HG02759 (cell line): ENCODE data around the gene IGSF9B.

ENCODE experiments used
- ATAC-seq: cut with Tn5 transposase; IDR thresholded peaks from one replicate; pipeline ENCODE4 v1.9.1; 2021; ENCODE audit warnings: mild to moderate bottlenecking, moderate library complexity; ENCODE audit not compliant: unreplicated experiment

The IGSF9B gene

GRCh38 chr11:133940034-133940433 is 16.7 kb downstream of the IGSF9B start:
- ATAC-seq = no peak

- ATAC-seq = no peak
These were observed 17.2 kb downstream of the IGSF9B start for GRCh38 chr11:133939558-133939957.

DNA sequence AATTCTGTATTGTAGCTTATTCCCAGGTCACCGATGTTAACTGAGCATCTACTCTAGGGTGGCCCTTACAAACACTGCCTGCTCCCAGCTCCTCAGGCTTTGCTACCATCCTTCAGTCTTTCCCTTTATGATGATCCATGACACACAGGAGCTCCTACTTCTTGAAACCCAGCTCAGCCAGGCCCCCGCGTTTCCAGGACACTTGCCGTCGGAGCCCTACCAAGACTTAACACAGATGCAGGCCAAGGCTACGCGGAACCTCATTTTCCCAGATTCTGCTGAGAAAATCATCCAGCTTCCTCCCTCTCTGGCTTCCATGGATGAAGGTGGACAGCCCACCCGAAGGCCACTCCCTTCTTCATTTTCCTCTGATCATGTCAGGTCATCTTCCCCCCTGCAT is 18.6 kb downstream of the IGSF9B start:
- ATAC-seq = no peak

DNA sequence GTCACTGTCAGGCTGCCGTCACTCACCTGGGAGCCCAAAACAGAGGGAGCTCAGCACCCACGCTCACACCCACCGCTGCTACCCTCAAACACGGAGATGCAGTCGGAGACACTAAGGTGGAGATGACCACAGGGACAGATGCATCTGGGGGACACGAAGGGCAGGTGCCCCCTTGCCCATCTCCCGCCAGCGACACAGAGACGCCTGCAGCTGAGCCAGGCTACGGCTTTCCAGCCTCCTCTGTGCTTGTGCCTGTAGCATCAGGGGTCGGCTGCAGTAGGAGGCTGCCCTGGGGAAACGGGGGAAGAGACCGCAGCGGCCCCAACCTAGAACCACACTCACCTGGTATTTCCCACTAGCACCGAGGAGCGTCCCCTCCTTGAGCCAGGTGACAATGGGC is 19.3 kb downstream of the IGSF9B start:
- no peak for ATAC-seq

DNA sequence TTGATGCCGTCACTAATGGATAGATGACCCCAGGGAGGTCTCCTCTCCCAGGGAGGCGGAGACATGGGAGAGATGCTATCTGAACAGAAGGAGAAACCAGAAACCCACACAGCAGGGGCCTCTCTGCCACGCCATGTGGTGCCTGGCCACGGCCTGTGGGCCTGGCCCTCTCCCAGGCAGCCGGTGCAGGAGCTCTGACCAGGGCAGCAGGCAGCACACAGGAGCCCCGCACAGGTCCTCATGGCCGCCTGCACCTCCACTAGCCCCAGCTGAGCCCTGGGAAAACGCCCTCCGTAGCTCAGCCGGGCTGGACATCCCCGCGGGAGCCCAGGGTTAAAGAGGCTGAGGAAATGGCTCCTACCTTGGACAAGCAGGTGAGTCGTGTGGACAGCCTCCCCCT is 19.8 kb downstream of the IGSF9B start:
- no peak for ATAC-seq

DNA sequence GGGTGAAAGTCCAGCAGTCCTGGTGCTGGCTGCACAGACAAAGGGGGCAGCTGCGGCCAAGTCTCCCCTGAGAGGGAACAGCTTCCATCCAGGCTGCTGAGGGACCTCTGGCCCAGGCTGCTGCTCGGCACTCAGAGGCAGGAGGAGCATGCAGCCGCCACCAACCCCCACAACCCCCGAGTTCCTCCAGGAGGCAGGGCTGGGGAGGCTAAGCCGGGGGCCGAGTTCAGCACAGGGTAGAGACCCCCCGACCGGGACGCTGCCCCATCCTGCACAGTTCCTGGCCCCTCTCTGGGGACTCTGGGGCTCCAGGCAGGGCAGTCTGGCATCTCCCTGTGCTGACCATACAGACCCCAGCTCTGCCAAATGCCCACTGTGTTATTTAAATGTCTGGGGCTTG is 20.2 kb downstream of the IGSF9B start:
- ATAC-seq = no peak

DNA sequence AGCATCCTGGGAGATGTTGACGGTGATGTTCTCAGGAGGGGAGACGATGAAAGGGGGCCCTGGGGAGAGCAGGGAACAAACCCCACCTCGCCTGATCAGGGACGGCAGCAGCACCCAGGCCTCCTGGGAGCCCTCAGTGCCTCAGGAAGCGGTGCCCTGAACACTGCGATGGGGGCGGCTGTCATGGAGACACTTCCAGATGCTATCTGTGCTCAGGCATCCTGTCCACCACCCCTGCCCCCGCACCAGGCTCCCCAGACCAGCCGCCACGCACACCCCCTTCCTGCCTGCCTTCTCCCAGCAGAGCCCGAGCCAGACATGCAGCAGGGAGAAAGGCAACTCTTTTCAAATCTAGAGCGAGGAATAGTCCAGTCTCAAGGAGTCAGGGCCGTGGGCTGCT is 20.6 kb downstream of the IGSF9B start:
- ATAC-seq = no peak

DNA sequence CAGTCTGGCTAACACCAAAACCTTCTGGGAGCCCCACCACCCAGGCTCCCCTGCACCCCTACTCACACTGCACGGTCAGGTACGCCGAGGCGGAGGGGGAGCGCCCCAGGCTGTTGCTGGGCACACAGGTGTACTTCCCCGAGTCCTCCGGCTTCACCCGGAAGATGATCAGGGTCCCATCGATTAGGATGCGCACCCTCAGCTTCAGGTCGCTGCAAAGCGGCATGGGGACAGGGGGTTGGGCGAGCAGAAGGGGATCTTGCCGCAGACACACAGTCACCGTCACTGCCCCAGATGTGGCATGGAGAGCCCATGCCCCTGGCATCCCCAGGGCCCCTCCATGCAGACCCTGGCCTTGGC is 21.2 kb downstream of the IGSF9B start:
- no peak for ATAC-seq

- no peak for ATAC-seq
These were observed 21.9 kb downstream of the IGSF9B start for GRCh38 chr11:133934599-133935550.

DNA sequence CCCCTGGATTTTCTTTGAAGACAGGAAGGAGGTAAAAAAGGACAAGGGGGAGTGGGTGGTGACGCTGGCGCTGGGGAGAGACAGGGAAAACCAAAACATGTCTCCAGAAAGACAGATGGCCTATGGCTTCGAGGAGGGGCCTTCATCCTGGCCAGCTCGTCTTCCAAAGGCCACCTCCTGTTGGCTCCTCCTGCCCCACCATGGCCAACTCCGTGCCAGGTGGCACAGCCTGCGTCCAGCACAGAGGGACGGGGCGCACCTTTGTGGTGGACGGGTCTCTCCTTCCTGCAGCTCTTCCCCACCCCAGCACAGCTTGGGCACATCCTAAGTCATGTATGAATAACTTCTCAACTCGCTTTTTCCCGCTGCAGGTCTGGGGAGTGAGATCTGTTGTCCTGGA is 22.7 kb downstream of the IGSF9B start:
- ATAC-seq = no peak

DNA sequence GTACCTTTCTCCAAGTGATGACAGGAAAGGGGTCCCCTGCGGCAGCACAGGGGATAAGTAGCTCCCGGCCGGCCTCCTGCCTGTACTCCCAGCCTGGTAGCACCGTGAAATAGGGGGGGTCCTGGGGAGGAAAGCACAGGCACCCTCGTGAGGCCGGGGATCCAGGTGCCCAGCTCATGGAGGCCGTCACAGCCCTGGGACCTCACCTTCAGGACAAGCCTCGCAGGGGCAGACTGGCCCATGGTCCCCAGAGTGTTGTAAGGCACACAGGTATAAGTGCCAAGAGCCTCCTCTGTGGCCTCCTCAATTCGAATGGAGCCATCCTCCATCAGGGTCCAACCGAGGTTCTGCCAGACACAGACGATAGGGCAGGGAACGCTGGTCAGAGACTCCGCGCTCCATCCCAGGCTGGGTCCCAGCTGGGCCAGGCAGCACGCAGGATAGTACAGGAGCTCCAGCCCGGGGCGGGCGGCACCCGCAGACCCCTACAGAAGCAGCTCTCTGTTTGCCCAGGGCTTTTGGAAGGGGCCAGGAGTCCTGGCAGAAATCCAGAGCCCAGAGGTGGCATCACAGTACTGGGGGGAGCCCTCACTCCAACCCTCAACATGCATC is 25.2 kb downstream of the IGSF9B start:
- ATAC-seq = no peak

GRCh38 chr11:133930767-133931448 is 25.9 kb downstream of the IGSF9B start:
- ATAC-seq = no peak

DNA sequence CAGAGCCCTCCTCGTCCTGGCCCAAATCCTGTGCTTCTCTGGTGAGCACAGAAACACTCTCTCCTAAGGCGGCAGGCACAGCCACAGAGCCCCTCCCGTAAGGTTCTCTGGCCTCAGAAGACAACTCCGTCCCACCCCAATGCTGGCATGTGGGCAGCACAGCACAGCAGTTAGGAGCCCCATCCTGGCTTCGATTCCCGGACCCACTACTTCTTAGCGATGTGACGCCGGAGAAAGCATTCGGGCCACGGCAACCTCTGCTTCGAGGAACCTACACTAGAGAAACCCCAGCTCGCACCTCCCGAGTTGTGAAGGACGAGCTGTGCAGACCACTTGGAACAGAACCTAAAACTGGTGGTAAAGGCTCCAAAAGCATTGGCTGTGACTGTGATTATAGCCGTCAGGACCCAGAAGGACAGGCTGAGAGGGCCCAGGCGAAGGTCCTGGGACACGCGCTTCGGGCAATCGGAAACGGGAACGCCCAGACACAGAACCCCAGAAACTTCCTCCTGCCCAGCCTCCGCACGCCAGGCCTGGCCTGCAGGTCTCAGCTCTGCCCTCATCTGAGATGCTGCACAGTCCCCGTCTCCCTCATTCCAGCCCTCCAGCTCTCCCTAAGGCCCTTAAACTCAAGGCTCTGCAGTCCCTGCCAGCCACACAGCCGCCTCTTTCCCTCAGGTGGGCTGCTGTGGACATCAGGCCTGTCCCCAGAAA is 26.6 kb downstream of the IGSF9B start:
- ATAC-seq = no peak

GRCh38 chr11:133929401-133930052 is 27.2 kb downstream of the IGSF9B start:
- no peak for ATAC-seq

- ATAC-seq = peak; percentile 41
These were observed 28.1 kb downstream of the IGSF9B start for GRCh38 chr11:133928628-133929059.

DNA sequence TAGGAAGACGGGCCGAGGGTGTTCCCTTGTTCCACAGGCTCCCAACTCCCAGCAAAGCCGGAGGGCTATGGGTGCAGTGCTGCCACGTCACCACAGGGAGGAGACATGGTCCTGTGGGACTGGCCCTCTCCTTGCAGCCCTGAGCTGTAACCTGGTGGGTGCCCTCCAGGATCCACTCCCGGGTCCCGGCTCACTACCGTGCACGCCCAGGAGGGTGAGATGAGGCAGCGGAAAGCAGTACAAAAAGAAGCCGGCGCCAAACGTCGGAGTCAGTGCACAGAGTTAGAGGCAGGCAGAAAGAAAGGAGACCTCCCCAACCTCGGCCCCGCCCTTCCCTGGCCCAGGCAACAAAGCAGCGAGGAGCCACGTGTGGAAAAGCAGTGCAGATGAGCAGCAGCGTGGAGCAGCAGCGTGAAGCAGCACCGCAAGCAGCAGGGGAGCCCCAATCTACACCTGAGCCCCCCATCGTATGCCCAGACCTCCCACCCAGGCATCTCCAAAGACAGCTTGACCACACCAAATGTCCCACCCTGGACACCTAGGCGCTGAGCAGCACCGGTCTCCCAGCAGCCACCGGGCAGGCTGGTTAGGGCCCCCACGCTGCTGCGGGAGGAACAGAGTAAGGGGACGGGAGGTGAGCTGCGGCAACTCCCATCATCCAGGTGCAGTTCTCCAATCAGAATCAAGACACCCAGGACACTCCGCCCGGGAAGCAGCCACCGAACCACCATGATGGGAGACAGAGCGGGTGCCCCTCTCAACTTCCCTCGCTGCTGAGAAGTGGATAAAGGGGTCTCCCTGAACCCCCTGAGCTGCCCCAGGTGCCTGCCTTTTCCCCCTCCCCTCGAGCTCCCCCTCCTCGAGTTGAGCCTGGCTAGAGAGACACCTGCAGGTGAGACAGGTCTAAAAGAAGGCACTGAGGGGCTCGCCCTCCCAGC is 28.8 kb downstream of the IGSF9B start:
- peak; percentile 83 for ATAC-seq

GRCh38 chr11:133926466-133927246 is 30.1 kb downstream of the IGSF9B start:
- no peak for ATAC-seq

DNA sequence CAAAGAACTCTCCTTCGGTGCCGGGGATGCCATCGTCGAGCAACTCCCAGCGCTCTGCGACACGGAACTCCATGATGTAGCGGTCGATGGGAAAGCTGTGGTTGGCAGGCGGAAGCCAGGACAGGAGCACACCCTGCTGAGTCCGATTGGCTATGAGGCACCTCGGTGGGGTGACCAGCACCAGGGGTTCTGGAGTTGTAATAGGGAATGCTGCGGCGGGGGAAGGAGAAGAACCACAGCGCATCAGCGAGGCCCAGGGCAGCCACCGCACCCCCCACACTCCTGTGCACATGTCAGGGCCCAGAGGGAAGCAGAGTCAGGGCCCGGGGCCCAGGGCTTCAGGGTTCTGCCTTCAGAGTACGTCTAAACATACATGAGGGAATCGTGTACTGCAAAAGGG is 31.0 kb downstream of the IGSF9B start:
- no peak for ATAC-seq

DNA sequence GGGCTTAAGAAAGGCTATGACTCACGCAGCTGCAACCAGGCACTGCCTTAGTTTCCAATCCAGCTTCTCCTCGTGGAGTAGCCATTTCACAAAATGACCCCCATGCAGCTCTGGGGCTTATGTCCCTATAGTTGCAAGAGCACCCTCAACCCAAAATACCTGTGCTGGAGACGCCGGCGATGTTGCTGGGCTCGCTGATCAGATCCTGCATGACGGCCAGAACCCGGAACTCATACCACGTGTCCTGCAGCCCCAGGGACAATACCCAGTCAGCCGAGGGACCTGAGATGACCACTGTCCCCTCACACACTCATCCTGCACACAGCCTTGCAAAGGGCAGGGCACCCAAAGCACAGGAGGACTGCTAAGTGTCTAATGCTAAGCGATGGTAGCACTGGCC is 32.1 kb downstream of the IGSF9B start:
- no peak for ATAC-seq
